ENCODE data around the gene PSMD14.

PSMD14 gene

DNA sequence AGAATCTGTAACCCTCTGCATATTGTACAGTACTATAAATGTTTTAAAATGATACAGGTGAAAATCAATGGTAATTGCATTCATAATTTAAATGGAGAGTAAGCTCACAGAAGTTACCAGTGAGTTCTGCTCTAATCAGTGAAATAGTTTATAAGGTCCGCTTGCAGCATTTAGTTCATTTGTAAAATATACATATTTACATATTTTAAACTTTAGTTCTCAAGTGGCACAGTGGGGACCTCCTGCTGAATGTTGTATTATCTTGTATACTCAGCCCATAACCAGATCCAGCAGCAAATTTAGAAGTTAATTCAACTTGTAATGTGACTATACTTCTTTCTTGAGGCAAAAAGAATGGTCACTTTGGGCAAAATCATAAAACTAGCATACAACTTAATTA is 66.2 kb downstream of the PSMD14 start:
- in situ Hi-C loops (cut with HindIII; ENCODE audit: low sequenced_read_pairs): no loop called here

DNA sequence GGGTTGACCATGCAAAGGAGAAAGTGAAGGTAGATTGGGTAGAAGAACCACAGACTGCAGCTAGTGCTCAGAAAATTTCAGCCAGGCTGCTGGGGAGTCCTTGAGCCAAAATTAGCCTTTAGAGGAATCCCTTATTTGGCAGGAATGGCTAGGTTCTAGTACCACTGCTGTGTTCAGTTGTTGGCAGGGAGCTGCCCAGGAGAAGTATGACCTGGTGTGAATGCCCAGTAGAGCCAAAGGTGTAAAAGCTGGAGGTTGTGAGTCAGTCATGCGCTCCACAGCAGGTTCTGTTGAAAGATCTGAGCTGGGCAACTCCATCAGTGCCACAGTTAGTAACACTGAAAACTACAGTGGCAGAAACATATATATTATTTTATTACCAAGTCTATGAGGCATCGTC is 71.5 kb downstream of the PSMD14 start:
- in situ Hi-C loops (cut with HindIII; ENCODE audit: low sequenced_read_pairs): no loop called here

DNA sequence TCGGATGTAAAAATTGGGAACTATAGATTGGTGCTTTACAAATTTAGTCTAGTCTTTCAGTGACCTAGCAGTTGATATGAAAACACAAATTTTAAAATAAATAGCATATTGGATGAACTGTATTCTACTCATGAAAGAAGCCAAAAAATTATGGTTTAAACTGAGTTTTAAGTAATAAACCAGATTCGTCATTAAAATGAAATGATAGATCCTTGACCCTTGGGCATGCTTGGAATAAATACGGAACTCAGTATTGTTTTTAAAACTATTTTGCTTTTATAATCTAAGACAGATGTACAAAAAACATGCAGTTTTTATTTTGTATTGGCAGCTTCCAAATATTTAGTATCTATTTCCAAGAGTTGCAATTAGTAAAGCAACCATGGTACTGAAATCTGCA is 73.3 kb downstream of the PSMD14 start:
- in situ Hi-C loops (cut with HindIII; ENCODE audit: low sequenced_read_pairs): no loop called here

DNA sequence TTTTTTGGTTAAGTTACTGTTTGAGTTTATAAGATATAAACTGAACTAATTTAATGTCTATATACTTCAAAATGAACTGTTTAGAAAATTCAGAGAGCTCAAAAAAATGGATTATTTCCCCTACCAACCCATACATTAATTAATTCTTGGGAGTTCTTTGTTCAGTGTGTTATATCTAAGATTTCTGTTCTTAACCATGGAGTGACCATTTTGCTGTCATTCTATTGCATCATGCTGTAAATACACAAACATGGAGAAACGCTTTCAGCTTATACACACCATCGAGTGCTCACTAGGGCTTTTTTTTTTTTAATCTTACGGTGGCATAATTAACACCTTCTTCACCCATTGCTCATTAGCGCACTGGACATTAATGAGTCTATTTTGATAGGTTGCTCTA is 74.5 kb downstream of the PSMD14 start:
- in situ Hi-C loops (cut with HindIII; ENCODE audit: low sequenced_read_pairs): no loop called here

DNA sequence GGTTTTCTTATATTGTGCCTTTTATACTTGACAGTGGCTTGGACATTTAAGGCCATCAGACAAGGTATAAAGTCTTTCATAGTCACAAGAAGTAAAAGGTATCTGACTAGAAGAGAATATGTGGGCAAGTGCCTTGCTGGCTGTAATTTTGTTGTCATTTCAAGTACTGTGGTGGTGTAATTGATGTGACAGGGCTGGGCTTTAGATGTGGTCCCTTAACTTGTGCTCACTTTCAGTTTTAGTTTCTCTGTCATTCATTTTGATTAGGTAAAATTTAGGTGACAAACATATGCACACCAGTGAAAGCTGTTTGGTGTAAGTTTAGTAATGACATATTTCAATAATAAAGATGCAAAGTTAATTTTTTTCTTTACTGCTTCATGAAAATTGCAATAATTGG is 76.6 kb downstream of the PSMD14 start:
- in situ Hi-C loops (cut with HindIII; ENCODE audit: low sequenced_read_pairs): no loop called here

DNA sequence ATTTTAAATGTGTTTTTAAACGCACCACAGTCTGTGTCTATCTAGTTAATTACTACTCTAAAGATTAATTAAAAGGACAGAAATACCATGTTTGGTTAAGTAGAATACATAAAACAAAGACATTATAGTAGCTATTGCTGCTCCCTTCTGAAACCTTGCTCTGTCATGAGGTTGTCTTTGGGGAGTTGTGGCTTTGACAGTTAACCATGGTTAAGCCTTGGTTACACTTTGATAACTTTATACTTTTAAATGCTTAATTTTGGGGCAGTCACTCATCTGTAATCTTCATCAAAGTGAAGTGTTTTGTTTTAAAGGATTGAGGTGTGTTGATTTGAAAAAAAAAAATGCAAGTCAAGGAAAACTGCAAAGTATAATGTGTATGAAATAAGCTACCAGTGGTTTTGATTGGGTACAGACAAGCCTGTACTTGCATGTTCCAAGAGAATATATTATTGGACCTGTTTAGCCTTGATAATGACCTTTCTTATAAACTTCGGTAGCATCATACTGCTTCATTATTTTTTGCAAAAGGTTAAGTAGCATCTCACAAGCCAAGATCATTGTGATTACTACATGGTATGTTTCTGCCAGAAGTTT is 78.1 kb downstream of the PSMD14 start:
- in situ Hi-C loops (cut with HindIII; ENCODE audit: low sequenced_read_pairs): no loop called here

DNA sequence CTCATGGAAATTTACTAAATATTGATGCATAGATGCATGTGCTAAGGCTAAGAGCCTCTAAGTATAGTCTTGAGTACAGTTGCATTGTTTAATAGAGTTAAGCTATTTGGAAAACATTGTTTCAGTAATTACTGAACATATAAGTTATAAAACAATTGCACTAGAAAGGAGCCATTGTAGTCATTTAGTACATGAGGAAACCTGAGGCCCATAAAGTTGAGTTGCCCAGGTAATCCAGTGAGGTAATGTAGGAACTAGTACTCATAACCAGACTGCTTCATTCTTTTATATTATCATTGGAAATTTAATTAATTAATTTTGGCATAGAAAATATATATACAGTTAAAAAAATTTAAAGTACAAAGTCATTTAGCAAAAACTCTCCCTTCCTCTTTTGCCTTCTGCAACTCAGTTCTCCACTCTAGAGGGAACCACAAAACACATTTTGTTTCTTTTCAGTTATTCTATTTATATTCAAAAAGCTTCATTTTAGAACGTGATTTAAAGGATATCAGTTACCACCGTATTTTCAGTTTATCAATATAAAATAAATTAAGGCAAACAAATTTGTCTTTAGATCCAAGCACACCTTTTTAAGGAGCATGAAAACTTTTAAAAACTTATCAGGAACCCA is 80.0 kb downstream of the PSMD14 start:
- in situ Hi-C loops (cut with HindIII; ENCODE audit: low sequenced_read_pairs): no loop called here

DNA sequence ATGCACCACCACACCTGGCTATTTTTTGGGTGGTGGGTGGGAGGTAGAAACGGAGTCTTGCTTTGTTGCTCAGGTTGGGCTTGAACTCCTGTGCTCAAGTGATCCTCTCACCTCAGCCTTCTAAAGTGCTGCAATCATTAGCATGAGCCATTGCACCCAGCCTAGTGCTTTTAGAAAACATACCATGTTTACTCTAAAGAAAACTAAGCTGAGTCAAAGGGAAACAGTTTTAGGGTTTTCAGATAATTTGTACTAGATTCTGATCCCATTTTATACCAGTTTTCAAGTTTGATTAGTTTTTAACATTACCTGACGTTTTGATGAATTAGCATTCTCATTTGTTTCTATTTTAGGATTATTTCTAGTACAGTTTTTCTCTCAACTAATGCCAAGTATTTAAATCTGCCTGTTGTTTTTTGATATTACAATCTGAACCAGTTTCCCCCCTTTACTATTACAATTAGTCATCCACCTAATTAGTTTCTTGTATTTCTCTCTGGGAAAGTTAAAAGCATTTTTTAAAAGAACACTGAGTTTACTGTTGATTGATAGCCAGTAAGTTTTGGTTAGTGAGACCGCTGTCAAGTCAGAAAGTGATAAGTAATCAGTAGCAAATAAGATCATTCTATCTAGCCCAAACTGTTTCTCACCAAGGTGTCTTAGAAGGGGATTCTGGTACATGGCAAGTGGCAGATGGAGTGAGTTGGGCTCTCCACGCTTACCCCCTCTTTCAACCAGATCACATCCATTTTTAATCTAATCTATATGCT is 83.7 kb downstream of the PSMD14 start:
- in situ Hi-C loops (cut with HindIII; ENCODE audit: low sequenced_read_pairs): no loop called here

DNA sequence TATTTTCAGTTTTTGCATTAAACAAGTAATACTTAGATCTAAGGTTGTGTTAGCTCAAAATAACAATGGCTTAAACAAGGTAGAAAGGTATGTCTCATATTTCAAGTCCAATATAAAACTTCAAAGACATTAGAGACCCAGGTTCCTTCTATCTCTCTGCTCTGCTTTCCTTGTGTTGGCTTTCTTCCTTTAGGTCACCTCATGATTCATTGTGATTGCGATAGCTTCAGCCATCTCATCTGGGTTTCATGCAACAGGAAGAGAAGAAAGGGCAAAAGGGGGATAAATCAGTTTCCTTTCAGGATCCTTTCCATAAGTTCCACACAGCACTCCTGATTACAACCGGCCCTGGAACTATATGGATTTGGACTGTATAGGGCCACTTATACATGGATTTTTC is 91.9 kb downstream of the PSMD14 start:
- in situ Hi-C loops (cut with HindIII; ENCODE audit: low sequenced_read_pairs): no loop called here

DNA sequence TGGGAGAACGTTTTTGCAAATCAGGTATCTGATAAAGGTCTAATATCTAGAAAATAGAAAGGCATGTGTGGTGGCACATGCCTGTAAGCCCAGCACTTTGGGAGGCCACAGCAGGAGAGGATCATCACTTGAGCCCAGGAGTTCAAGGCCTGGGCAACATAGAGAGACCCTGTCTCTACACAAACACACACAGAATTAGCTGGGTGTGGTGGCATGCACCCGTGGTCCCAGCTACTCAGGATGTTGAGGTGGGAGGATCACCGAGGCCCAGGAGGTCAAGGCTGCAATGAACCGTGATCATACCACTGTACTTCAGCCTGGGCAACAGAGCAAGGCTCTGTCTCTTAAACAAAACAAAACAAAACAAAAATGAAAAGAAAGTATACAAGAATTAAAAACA is 94.1 kb downstream of the PSMD14 start:
- in situ Hi-C loops (cut with HindIII; ENCODE audit: low sequenced_read_pairs): no loop called here

DNA sequence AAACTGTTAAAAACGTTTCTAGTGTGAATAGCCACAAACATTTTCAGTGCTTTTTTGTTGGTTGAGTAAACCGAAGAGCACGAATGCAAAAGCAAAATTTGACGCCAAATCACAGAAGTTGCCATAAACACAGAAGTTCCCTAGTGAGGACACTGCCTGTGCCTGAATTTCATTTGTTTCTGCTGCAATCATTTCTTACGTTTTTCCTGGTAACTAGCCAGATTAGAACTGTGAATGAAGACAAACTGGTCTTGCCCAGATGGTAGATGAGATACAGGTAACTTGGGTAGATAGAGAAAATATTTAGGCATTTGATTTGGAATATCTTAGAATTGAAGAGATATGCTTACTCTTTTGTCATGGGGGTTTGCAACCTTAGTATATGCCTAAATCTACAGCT is 98.1 kb downstream of the PSMD14 start:
- in situ Hi-C loops (cut with HindIII; ENCODE audit: low sequenced_read_pairs): no loop called here

DNA sequence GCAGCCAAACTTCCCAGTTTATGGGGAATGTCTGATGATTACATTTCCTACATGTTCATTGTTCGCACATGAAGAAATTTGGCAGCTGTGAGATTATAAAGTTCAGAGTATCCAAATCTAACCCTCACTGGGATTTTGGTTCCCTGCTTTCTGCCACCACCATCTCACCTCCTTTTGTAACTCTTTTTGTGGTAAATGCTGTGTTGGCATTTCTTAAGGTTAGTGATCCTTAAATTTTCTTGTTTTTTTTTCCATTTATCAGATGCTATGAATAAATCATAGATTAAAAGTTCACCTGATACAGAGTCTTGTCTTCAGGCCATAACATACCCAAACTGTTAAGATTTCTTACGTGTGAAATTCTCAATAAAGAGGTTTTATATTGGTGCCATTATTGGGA is 99.4 kb downstream of the PSMD14 start:
- in situ Hi-C loops (cut with HindIII; ENCODE audit: low sequenced_read_pairs): no loop called here

DNA sequence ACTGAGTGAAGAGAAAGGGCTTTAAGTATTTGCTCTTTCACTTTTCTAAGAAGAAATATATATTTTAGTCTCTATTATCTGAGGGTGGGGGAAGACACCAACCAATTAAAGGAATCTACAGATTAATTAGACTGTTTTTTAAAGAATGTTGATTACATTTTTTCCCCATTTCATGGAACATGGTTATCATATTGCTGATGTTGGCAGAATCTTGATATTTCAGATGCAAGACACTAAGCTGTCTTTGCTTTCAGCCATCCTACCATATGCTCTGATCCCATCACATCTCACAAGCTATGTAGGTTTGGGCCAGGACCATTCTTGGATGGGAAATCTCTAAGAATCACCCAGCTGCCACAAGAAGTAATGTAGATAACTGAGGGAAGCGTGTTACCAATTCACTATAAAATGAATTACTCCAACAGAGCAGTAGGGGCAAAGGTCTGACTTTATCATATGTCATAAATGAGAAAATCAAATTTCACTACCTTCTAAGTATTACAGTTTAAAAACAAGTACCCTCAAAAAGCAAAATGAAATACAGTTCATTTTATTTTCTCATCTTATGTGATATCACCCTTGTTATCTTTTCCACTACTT is 101.2 kb downstream of the PSMD14 start:
- in situ Hi-C loops (cut with HindIII; ENCODE audit: low sequenced_read_pairs): no loop called here

DNA sequence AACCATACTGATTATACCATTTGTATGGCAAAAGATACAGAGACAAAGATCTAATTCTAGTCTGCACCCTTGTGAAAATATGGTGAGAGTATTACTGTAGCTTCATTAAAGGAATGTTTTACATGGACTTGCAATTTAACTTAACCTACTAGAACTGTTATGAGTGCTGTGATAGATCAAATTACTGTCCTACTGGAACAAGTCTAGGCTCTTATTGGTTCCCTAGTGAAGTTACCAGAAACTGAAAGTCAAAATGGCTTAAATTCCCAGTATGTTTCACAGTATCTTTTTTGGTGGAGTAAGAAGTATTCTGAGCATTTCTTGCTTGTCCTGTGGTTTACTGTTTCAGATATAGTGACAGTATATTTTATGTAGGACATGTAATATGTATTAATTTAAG is 104.1 kb downstream of the PSMD14 start:
- in situ Hi-C loops (cut with HindIII; ENCODE audit: low sequenced_read_pairs): no loop called here

DNA sequence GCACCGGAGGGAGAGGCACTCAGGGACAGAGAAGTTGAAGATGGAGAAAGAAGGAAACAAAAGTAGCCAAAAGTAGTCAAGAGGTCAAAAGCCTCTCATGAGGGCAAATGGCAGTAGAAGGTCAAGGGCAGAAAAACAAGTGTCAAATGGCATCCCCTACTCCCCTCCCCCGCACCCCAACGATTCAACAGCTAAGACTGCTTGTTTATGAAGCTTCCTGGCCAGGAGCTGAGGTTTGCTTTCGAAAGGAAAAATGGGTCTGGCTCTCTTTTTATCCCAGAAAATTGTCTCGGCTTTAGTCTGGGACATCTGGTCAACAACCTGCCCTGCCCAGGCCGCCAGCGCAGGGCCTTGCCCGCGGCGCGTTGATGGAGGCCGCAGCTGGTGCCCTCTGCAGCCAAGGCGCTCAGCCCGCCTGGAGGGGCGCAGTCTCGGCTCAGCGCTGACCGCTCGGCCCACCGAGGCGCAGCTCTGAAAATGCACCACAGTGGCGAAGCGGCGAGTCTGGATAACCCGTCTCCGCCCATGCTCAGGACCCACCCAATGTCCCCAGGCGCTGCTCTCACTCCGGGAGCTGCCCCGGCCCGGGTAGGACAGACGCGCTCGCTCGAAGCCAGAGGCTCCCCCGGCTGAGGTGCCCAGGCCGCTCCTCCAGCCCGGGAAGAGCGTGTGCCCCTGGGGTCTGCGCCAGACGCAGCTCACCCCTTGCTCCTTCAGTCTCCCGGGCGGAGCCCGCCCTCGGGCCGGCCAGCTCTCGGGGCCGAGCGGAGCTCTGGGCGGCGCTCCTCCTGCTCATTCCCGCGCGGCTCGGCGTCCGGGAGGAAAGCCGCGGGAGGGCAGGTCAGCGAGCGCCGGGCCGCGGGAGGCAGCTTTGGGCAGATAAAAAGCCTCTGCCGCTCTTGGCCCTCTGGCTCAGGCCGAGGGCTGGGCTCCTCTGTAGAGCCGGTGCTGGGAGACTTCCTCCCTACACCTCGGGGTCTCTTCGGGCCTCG is 106.1 kb downstream of the PSMD14 start:
- in situ Hi-C loops (cut with HindIII; ENCODE audit: low sequenced_read_pairs): no loop called here

DNA sequence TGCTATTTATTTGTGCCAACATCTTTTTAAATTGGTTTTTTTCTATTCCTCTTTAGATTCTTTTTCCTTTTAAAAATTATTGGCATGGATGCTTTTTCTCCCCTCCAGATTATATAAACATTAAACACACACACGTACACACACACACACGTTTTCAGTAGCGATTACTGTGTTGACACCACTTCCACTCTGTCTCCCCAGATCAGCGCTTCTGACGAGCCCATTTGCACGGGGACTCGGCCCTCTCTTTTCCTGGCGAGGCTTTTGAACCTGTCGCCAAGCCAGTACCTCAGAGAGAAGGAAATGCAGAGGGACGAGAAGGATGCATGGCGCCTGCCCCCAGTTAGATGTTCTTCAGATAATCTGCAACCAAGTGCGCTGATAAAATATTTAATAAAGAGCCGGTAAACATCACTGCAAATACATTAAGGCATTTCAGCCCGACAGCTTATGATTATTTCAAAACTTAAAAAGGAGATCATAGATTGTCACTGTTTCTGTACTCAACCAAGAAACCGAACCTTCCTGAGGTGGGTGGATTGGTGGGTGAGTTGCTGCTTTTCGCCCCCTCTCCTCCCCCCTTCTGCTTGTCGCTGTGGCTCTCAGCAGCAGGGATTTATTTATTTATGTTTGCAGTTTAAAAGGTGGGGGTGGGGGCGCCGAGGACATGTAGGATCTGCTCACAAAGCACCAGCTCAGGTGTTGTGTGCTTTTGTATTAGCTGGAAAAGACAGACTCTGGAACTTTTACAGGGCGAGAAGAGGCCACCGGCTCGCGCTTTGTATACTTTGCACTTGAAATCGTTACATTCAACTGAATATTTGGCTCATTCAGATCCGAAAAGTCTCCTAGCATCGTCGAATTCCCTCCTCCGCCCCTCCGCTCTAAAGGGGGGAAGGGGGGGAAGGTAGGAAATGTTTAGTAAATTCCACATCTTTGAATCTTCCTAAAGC is 107.1 kb downstream of the PSMD14 start:
- in situ Hi-C loops (cut with HindIII; ENCODE audit: low sequenced_read_pairs): no loop called here

DNA sequence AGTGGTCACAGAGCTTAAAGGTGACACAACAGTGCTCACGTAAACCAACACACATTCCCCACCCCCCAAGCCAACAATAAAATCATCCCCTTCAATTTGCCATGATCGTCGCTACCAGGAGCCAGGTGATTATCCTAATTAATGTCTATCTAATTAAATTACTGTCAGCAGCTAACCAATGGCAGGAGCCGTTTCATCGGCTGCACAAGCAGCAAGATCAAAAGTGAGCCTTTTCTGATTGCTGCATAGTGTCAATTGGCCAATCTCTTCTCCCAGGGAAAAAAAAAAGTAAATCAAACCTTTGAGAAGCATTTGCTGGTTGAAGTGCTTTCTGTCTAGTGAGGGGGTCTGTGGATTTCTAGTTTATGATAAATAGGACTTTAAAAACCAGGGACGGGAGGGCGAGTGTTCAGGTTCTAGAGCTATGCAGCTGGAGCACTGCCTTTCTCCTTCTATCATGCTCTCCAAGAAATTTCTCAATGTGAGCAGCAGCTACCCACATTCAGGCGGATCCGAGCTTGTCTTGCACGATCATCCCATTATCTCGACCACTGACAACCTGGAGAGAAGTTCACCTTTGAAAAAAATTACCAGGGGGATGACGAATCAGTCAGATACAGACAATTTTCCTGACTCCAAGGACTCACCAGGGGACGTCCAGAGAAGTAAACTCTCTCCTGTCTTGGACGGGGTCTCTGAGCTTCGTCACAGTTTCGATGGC is 107.9 kb downstream of the PSMD14 start, which contains the start of gene TBR1:
TBR1 (plus strand) TSS at position 311 of the 721 bp plus-strand sequence; CDS start at position 425, 114 bp downstream.
- in situ Hi-C loops (cut with HindIII; ENCODE audit: low sequenced_read_pairs): no loop called here

DNA sequence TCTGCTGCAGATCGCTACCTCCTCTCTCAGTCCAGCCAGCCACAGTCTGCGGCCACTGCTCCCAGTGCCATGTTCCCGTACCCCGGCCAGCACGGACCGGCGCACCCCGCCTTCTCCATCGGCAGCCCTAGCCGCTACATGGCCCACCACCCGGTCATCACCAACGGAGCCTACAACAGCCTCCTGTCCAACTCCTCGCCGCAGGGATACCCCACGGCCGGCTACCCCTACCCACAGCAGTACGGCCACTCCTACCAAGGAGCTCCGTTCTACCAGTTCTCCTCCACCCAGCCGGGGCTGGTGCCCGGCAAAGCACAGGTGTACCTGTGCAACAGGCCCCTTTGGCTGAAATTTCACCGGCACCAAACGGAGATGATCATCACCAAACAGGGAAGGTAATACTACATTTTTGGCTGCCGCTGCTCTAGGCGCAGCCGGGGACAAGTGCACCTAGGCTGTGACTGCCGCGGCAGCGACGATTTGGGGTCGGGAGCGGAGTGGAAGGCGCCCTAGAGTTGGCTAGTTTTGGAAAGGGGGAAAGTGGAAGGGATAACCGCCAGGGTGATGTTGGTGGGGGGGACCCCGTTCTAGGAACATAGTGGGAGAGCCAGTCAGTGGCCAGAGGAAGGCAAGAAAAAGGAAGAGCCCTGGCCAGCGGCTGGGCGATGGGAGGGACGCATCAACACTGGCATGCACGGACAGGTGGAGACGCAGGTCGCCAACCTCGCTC is 108.6 kb downstream of the PSMD14 start:
- in situ Hi-C loops (cut with HindIII; ENCODE audit: low sequenced_read_pairs): no loop called here

Measured in DLD1 (cell line).